ENCODE measurements around the gene G6PD. TPM values are rescaled to one million over a fixed set of nuclear protein-coding genes. Genes with fewer than 3 reads are reported as not detected.
"Not testable (repeated sequence)": the region's sequence is repeated elsewhere in the genome, so short reads cannot be mapped to it uniquely, and the experiment has no call there.

The G6PD gene
- total RNA-seq, 1 donor from 2014 or later = 62.8 TPM

DNA sequence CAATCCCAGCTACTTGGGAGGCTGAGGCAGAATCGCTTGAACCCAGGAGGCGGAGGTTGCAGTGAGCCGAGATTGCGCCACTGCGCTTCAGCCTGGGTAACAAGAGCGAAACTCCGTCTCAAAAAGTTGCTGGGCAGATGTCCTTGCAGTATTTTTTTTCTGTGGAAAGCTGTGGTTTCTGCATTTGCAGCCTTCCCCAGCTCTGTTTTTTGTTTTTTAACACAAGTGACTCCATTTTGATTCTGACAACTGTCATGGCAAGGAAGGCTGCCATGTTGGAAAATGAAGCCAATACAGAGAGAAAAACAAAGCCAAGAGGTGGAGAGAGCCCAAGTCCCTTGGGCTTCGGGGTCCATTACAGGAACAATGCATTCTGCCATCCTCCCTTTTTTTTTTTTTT is 44.5 kb downstream of the G6PD start:
- no peak for TF ChIP-seq EZH2 (IDR thresholded peaks at IDR 0.05; ENCODE audit: insufficient read depth, low read length)
- TF ChIP-seq, protein P1, sequence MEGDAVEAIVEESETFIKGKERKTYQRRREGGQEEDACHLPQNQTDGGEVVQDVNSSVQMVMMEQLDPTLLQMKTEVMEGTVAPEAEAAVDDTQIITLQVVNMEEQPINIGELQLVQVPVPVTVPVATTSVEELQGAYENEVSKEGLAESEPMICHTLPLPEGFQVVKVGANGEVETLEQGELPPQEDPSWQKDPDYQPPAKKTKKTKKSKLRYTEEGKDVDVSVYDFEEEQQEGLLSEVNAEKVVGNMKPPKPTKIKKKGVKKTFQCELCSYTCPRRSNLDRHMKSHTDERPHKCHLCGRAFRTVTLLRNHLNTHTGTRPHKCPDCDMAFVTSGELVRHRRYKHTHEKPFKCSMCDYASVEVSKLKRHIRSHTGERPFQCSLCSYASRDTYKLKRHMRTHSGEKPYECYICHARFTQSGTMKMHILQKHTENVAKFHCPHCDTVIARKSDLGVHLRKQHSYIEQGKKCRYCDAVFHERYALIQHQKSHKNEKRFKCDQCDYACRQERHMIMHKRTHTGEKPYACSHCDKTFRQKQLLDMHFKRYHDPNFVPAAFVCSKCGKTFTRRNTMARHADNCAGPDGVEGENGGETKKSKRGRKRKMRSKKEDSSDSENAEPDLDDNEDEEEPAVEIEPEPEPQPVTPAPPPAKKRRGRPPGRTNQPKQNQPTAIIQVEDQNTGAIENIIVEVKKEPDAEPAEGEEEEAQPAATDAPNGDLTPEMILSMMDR (IDR thresholded peaks at IDR 0.05; ENCODE audit: insufficient read depth, low read depth, low read length) = no peak
- no peak overlapping the region for H3K9ac ChIP-seq (ENCODE audit: low read length)
- no peak overlapping the region for H3K27ac ChIP-seq (ENCODE audit: low read depth, low read length)
- Mint-ChIP-seq H3K9me3 (ENCODE audit: unreplicated experiment) (no peaks in the 10 kb centered on the region), H3K4me3 (ENCODE audit: unreplicated experiment) (no peak overlapping the region), H3K36me3 (ENCODE audit: low read depth, unreplicated experiment) (no peaks in the 10 kb centered on the region), H3K4me1 (ENCODE audit: low read depth, unreplicated experiment) (peaks cover 13% of the 10 kb centered on the region), H3K27me3 (ENCODE audit: low read depth, unreplicated experiment) (no peaks in the 10 kb centered on the region), H3K27ac (ENCODE audit: unreplicated experiment) (no peak overlapping the region)
- no peak for FAIRE-seq
- no peaks in the 10 kb centered on the region for H3K27me3 ChIP-seq (ENCODE audit: insufficient read depth, low read length)
- H3K4me1 ChIP-seq (ENCODE audit: insufficient read depth, low read length) = peaks cover 7% of the 10 kb centered on the region
- no peak for DNase-seq (ENCODE audit: low read depth)
- H3K79me2 ChIP-seq (ENCODE audit: insufficient read depth, low read length) = no peaks in the 10 kb centered on the region
- no peaks in the 10 kb centered on the region for H3K9me3 ChIP-seq (ENCODE audit: insufficient read depth, low read depth, low read length)
- no peak overlapping the region for H3K4me2 ChIP-seq (ENCODE audit: low read length)
- H2AFZ ChIP-seq (ENCODE audit: low read depth, low read length) = no peak overlapping the region
- H3K4me3 ChIP-seq (ENCODE audit: insufficient read depth, low read depth, low read length) = no peak overlapping the region
- no peaks in the 10 kb centered on the region for H4K20me1 ChIP-seq (ENCODE audit: insufficient read depth, low read length)
- no peaks in the 10 kb centered on the region for H3K36me3 ChIP-seq (ENCODE audit: insufficient read depth, low read length)

GRCh38 chrX:154501423-154501822 is 45.2 kb downstream of the G6PD start:
- not testable (repeated sequence) for H4K20me1 ChIP-seq (ENCODE audit: insufficient read depth, low read length); H3K4me3 ChIP-seq (ENCODE audit: insufficient read depth, low read depth, low read length); H2AFZ ChIP-seq (ENCODE audit: low read depth, low read length); DNase-seq (ENCODE audit: low read depth); H3K36me3 ChIP-seq (ENCODE audit: insufficient read depth, low read length); H3K9ac ChIP-seq (ENCODE audit: low read length); H3K27ac Mint-ChIP-seq (ENCODE audit: unreplicated experiment); H3K4me3 Mint-ChIP-seq (ENCODE audit: unreplicated experiment); H3K27me3 Mint-ChIP-seq (ENCODE audit: low read depth, unreplicated experiment); H3K79me2 ChIP-seq (ENCODE audit: insufficient read depth, low read length); H3K9me3 Mint-ChIP-seq (ENCODE audit: unreplicated experiment); H3K27ac ChIP-seq (ENCODE audit: low read depth, low read length); H3K4me1 ChIP-seq (ENCODE audit: insufficient read depth, low read length); H3K27me3 ChIP-seq (ENCODE audit: insufficient read depth, low read length); H3K9me3 ChIP-seq (ENCODE audit: insufficient read depth, low read depth, low read length); H3K4me2 ChIP-seq (ENCODE audit: low read length); H3K36me3 Mint-ChIP-seq (ENCODE audit: low read depth, unreplicated experiment)
- H3K4me1 Mint-ChIP-seq (ENCODE audit: low read depth, unreplicated experiment) = peaks cover 13% of the 10 kb centered on the region
- FAIRE-seq = peak; percentile 41

DNA sequence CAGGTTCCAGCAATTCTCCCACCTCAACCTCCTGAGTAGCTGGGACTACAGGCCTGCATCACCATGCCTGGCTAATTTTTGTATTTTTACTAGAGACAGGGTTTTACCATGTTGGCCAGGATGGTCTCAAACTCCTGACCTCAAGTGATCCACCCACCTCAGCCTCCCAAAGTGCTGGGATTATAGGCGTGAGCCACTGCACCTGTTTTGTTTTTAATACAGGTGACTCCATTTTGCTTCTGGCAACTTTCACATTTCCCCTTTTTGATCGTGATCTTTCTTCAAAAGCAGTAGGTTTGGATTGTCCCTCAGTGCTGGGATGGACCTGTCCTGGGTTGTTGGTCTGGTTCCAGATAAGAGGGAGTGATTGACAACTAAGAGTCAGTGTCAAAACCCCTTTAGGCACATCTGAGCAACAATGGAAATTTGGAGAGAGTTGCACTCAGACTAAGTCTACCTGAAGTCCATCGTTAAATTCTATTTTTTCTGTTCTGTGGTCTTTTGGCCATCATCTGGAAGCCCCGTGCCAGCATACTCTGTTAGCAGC is 50.0 kb downstream of the G6PD start:
- H3K27ac Mint-ChIP-seq (ENCODE audit: unreplicated experiment); H3K27me3 Mint-ChIP-seq (ENCODE audit: low read depth, unreplicated experiment); H3K36me3 ChIP-seq (ENCODE audit: insufficient read depth, low read length); DNase-seq (ENCODE audit: low read depth); H2AFZ ChIP-seq (ENCODE audit: low read depth, low read length); H3K4me3 Mint-ChIP-seq (ENCODE audit: unreplicated experiment); H3K9me3 Mint-ChIP-seq (ENCODE audit: unreplicated experiment); H3K36me3 Mint-ChIP-seq (ENCODE audit: low read depth, unreplicated experiment); H3K27me3 ChIP-seq (ENCODE audit: insufficient read depth, low read length); H3K4me3 ChIP-seq (ENCODE audit: insufficient read depth, low read depth, low read length); H3K9me3 ChIP-seq (ENCODE audit: insufficient read depth, low read depth, low read length); H3K4me1 ChIP-seq (ENCODE audit: insufficient read depth, low read length); H3K4me2 ChIP-seq (ENCODE audit: low read length); H3K79me2 ChIP-seq (ENCODE audit: insufficient read depth, low read length); H3K4me1 Mint-ChIP-seq (ENCODE audit: low read depth, unreplicated experiment); H4K20me1 ChIP-seq (ENCODE audit: insufficient read depth, low read length); FAIRE-seq; H3K27ac ChIP-seq (ENCODE audit: low read depth, low read length); H3K9ac ChIP-seq (ENCODE audit: low read length): not testable (repeated sequence)
